Panc1 (cell line): ENCODE data around the gene C20orf141. TPM values are rescaled to one million over a fixed set of nuclear protein-coding genes. Genes with fewer than 3 reads are reported as not detected.

Experiments used
- ATAC-seq: fragments of 200-7000 bp; cut with Tn5 transposase; 2 replicates; pipeline ENCODE4 v1.9.1; 2020; ENCODE audit warnings: mild to moderate bottlenecking, moderate library complexity
- BruUV-seq: library from RNA; stranded (reverse); fragments of 400-500 nt; replicated peaks from 2 replicates; lab custom pipeline; 2021; lab: Mats Ljungman, UMichigan
- CTCF ChIA-PET: fragments of 300-600 bp; sonication (Branson Sonifier 250); formaldehyde crosslinking; loops from one replicate; lab custom pipeline; 2022; ENCODE audit warnings: antibody characterized with exemption; lab: Charles Lee
- POLR2A ChIA-PET: fragments of 300-600 bp; sonication (Branson Sonifier 250); formaldehyde crosslinking; loops from one replicate; lab custom pipeline; 2022; ENCODE audit warnings: antibody characterized with exemption; lab: Charles Lee
- DNase-seq: peaks from one replicate; pipeline ENCODE4 v3.0.0-alpha.2; 2010; ENCODE audit warnings: low read depth, low spot score
- H3K27ac ChIP-seq: 2 replicates; pipeline ENCODE4 v1.5.1; 2011; ENCODE audit warnings: mild to moderate bottlenecking, low read length, inconsistent platforms
- H3K27me3 ChIP-seq: fragments of 200-500 bp; sonication (Bioruptor generic); 2 replicates; pipeline ENCODE4 v1.6.0; 2014; ENCODE audit warnings: low read length, inconsistent platforms; ENCODE audit not compliant: control insufficient read depth, insufficient read depth
- H3K36me3 ChIP-seq: fragments of 200-500 bp; sonication (Bioruptor generic); 2 replicates; pipeline ENCODE4 v1.5.1; 2014; ENCODE audit warnings: inconsistent platforms, mild to moderate bottlenecking, low read length, moderate library complexity; ENCODE audit not compliant: control insufficient read depth, insufficient read depth
- H3K4me1 ChIP-seq: 2 replicates; pipeline ENCODE4 v1.5.1; 2011; ENCODE audit warnings: inconsistent platforms, mild to moderate bottlenecking, low read length, moderate library complexity; ENCODE audit not compliant: control insufficient read depth, insufficient read depth
- H3K4me3 ChIP-seq, 2 experiments: 2 replicates each; pipeline ENCODE4 v1.5.1; 2011 to 2012; ENCODE audit warnings: low read depth in 2 of 2, low read length in 2 of 2, mild to moderate bottlenecking in 2 of 2, inconsistent platforms in 1 of 2, moderate library complexity in 1 of 2
- H3K9me3 ChIP-seq: fragments of 200-500 bp; sonication (Bioruptor generic); 2 replicates; pipeline ENCODE4 v1.5.1; 2014; ENCODE audit warnings: low read depth, mild to moderate bottlenecking, inconsistent platforms, low read length, moderate library complexity; ENCODE audit not compliant: control insufficient read depth, insufficient read depth
- CTCF ChIP-seq: fragments of 450-650 bp; IDR thresholded peaks from 2 replicates; pipeline ENCODE4 v1.5.1; 2017; ENCODE audit warnings: mild to moderate bottlenecking
- POLR2AphosphoS5 ChIP-seq: IDR thresholded peaks from 2 replicates; pipeline ENCODE4 v1.6.1; 2012; ENCODE audit warnings: mild to moderate bottlenecking, low read depth, low read length, moderate library complexity
- SIN3A ChIP-seq: IDR thresholded peaks from 2 replicates; pipeline ENCODE4 v1.6.1; 2012; ENCODE audit warnings: low read depth, mild to moderate bottlenecking, low read length, moderate library complexity, borderline replicate concordance; ENCODE audit not compliant: insufficient read depth
- TCF7L2 ChIP-seq: IDR thresholded peaks from 2 replicates; pipeline ENCODE4 v1.6.1; 2011; ENCODE audit warnings: mild to moderate bottlenecking, low read depth, low read length, inconsistent platforms
- in situ Hi-C: cut with HindIII; loops from 2 replicates; pipeline ENCODE4 v1.10.0; 2016; ENCODE audit warnings: low sequenced_read_pairs, low pct_unique_long_range_greater_than_20kb
- intact Hi-C: fragments of 100-400 bp; cut with micrococcal nuclease; formaldehyde crosslinking; loops from one replicate; pipeline ENCODE4 v1.10.0; 2022; ENCODE audit not compliant: unreplicated experiment
- total RNA-seq: library from RNA; stranded (reverse); gene quantifications from one replicate; pipeline ENCODE4 v1.2.1, GENCODE V29; 2021; ENCODE audit not compliant: unreplicated experiment
- TF ChIP-seq, protein P1 (sequence below), 2 experiments: IDR thresholded peaks; 2 replicates each; pipeline ENCODE4 v1.6.1; 2011 to 2012; ENCODE audit warnings: low read depth in 2 of 2, control low read depth in 1 of 2, low read length in 1 of 2, mild to moderate bottlenecking in 1 of 2, moderate library complexity in 1 of 2; ENCODE audit not compliant: insufficient read depth in 1 of 2

The C20orf141 gene
- total RNA-seq, 1 experiment from 2014 or later: not detected

GRCh38 chr20:2865101-2865500, 50.3 kb downstream of the C20orf141 start:
- no peak for ATAC-seq
- TF ChIP-seq POLR2AphosphoS5 (no peak), CTCF (no peak), TCF7L2 (no peak), SIN3A (no peak)
- TF ChIP-seq, protein P1, sequence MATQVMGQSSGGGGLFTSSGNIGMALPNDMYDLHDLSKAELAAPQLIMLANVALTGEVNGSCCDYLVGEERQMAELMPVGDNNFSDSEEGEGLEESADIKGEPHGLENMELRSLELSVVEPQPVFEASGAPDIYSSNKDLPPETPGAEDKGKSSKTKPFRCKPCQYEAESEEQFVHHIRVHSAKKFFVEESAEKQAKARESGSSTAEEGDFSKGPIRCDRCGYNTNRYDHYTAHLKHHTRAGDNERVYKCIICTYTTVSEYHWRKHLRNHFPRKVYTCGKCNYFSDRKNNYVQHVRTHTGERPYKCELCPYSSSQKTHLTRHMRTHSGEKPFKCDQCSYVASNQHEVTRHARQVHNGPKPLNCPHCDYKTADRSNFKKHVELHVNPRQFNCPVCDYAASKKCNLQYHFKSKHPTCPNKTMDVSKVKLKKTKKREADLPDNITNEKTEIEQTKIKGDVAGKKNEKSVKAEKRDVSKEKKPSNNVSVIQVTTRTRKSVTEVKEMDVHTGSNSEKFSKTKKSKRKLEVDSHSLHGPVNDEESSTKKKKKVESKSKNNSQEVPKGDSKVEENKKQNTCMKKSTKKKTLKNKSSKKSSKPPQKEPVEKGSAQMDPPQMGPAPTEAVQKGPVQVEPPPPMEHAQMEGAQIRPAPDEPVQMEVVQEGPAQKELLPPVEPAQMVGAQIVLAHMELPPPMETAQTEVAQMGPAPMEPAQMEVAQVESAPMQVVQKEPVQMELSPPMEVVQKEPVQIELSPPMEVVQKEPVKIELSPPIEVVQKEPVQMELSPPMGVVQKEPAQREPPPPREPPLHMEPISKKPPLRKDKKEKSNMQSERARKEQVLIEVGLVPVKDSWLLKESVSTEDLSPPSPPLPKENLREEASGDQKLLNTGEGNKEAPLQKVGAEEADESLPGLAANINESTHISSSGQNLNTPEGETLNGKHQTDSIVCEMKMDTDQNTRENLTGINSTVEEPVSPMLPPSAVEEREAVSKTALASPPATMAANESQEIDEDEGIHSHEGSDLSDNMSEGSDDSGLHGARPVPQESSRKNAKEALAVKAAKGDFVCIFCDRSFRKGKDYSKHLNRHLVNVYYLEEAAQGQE (IDR thresholded peaks at IDR 0.05; ENCODE audit: insufficient read depth in 1 of 2, low read depth in 2 of 2, low read length in 1 of 2): no peak
- no TSS peak for BruUV-seq
- CTCF ChIA-PET: interaction anchor here (0.6 kb wide), 1 partner anchor 159 kb away, joined by 3 read pairs; no protein-coding TSS in a partner anchor
- Histone ChIP-seq H3K4me3 (no peak overlapping the region), H3K27ac (no peak overlapping the region), H3K9me3 (no peaks in the 10 kb centered on the region), H3K4me1 (peaks cover 7% of the 10 kb centered on the region; the same call in 1 of the 2 replicates), H3K36me3 (no peaks in the 10 kb centered on the region), H3K27me3 (no peaks in the 10 kb centered on the region)
- intact Hi-C loops: no loop called here
- in situ Hi-C loops: no loop called here
- DNase-seq: no peak
- POLR2A ChIA-PET: no interaction called here

Other genes starting within 250 kb of the C20orf141 start
- gene NOP56, start 162.4 kb upstream of the C20orf141 start, total RNA-seq: 354 TPM
- 135 TPM for gene IDH3B, start 150.8 kb upstream of the C20orf141 start, total RNA-seq
- 6.8 TPM for gene EBF4, start 122.2 kb upstream of the C20orf141 start, total RNA-seq
- gene CPXM1, start 14.4 kb upstream of the C20orf141 start, total RNA-seq: not detected
- not detected for gene TMEM239, start 1.4 kb downstream of the C20orf141 start, total RNA-seq
- gene PCED1A, start 25.7 kb downstream of the C20orf141 start, total RNA-seq: 42.1 TPM
- 35.3 TPM for gene VPS16, start 25.8 kb downstream of the C20orf141 start, total RNA-seq
- gene PTPRA, start 58.5 kb downstream of the C20orf141 start, total RNA-seq: 56.6 TPM
- 0.49 TPM for gene GNRH2, start 228.6 kb downstream of the C20orf141 start, total RNA-seq
- 52.7 TPM for gene MRPS26, start 231.1 kb downstream of the C20orf141 start, total RNA-seq